ENCODE measurements around the gene PPP2R5D. TPM values are rescaled to one million over a fixed set of nuclear protein-coding genes. Genes with fewer than 3 reads are reported as not detected.

The PPP2R5D gene
- total and polyA plus RNA-seq, 9 of the 15 experiments (the other 6 are each of a cell fraction or from before 2014, with no cell fraction given): 1.3 to 96.1 (median 38.4) TPM

DNA sequence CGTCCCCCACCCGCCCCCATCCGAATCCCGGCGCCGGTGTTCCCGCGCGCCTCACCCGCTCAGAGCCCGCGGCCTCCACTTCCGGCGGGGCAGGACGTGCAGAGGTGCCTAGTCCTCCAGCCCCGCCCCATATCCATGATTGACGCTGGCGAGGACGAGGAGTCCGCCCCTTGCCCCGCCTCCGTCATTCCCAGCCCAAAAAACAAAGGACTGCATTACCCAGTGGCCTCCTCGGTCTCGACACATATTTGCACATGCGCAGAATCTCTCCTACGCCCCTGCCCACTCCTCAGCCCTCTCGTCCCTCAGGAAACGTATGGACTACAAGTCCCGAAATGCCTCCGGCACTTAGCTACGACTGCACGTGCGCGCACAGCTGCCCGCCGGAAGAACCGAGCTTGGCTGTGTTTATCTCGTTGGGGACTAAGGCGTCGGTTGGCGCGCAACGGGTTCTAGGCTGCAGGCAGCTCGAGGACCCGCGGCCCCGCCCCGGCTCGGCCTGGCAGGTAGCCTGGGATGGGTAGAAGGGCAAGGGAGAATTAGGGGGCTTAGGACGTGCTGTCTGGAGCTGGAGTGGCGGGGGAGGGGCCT is 29.6 kb downstream of the PPP2R5D start, which contains the start of the genes KLHDC3 and MEA1 (continued):
- TF ChIP-seq, protein P1, sequence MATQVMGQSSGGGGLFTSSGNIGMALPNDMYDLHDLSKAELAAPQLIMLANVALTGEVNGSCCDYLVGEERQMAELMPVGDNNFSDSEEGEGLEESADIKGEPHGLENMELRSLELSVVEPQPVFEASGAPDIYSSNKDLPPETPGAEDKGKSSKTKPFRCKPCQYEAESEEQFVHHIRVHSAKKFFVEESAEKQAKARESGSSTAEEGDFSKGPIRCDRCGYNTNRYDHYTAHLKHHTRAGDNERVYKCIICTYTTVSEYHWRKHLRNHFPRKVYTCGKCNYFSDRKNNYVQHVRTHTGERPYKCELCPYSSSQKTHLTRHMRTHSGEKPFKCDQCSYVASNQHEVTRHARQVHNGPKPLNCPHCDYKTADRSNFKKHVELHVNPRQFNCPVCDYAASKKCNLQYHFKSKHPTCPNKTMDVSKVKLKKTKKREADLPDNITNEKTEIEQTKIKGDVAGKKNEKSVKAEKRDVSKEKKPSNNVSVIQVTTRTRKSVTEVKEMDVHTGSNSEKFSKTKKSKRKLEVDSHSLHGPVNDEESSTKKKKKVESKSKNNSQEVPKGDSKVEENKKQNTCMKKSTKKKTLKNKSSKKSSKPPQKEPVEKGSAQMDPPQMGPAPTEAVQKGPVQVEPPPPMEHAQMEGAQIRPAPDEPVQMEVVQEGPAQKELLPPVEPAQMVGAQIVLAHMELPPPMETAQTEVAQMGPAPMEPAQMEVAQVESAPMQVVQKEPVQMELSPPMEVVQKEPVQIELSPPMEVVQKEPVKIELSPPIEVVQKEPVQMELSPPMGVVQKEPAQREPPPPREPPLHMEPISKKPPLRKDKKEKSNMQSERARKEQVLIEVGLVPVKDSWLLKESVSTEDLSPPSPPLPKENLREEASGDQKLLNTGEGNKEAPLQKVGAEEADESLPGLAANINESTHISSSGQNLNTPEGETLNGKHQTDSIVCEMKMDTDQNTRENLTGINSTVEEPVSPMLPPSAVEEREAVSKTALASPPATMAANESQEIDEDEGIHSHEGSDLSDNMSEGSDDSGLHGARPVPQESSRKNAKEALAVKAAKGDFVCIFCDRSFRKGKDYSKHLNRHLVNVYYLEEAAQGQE (IDR thresholded peaks at IDR 0.05; ENCODE audit: borderline replicate concordance): no peak
- TF ChIP-seq, protein P1 (CRISPR knock-in tag; IDR thresholded peaks at IDR 0.05; ENCODE audit: low read depth): no peak
- TF ChIP-seq, protein P2, sequence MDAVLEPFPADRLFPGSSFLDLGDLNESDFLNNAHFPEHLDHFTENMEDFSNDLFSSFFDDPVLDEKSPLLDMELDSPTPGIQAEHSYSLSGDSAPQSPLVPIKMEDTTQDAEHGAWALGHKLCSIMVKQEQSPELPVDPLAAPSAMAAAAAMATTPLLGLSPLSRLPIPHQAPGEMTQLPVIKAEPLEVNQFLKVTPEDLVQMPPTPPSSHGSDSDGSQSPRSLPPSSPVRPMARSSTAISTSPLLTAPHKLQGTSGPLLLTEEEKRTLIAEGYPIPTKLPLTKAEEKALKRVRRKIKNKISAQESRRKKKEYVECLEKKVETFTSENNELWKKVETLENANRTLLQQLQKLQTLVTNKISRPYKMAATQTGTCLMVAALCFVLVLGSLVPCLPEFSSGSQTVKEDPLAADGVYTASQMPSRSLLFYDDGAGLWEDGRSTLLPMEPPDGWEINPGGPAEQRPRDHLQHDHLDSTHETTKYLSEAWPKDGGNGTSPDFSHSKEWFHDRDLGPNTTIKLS (IDR thresholded peaks at IDR 0.05; ENCODE audit: borderline replicate concordance, low read depth): peak; percentile 99
- TF ChIP-seq KLF6 (CRISPR knock-in tag; IDR thresholded peaks at IDR 0.05; ENCODE audit: borderline replicate concordance): no peak
- TF ChIP-seq RCOR1 (IDR thresholded peaks at IDR 0.05; ENCODE audit: borderline replicate concordance in 1 of 2, low read depth in 2 of 2, low read length in 2 of 2): 0 out of 4 replicates have a peak, but pooled peaks of 1 of the 2 experiments have one; percentile 19
- peak; percentile 92 for TF ChIP-seq ATF7 (IDR thresholded peaks at IDR 0.05)
- no peak for TF ChIP-seq SPI1 (IDR thresholded peaks at IDR 0.05; ENCODE audit: borderline replicate concordance, low read depth, low read length)
- TF ChIP-seq, protein P3, sequence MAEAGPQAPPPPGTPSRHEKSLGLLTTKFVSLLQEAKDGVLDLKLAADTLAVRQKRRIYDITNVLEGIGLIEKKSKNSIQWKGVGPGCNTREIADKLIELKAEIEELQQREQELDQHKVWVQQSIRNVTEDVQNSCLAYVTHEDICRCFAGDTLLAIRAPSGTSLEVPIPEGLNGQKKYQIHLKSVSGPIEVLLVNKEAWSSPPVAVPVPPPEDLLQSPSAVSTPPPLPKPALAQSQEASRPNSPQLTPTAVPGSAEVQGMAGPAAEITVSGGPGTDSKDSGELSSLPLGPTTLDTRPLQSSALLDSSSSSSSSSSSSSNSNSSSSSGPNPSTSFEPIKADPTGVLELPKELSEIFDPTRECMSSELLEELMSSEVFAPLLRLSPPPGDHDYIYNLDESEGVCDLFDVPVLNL (CRISPR knock-in tag; IDR thresholded peaks at IDR 0.05; ENCODE audit: low read depth): peak; percentile 43; the same call in 1 of the 2 replicates
- no peak for TF ChIP-seq ZKSCAN3 (CRISPR knock-in tag; IDR thresholded peaks at IDR 0.05)
- no peak for TF ChIP-seq ATF1 (CRISPR knock-in tag; IDR thresholded peaks at IDR 0.05)
- peak; percentile 94 for TF ChIP-seq ATF1 (tag; IDR thresholded peaks at IDR 0.05)
- TF ChIP-seq ZNF124 (CRISPR knock-in tag; IDR thresholded peaks at IDR 0.05): no peak
- no peak for TF ChIP-seq ZNF551 (CRISPR knock-in tag; IDR thresholded peaks at IDR 0.05)
- TF ChIP-seq PML (IDR thresholded peaks at IDR 0.05; ENCODE audit: low read length): no peak
- no peak for TF ChIP-seq HNRNPH1 (optimal IDR thresholded peaks at IDR 0.05; ENCODE audit: low read depth, low read length)
- TF ChIP-seq EHMT2 (IDR thresholded peaks at IDR 0.05): no peak
- TF ChIP-seq HSF4 (CRISPR knock-in tag; IDR thresholded peaks at IDR 0.05; ENCODE audit: borderline replicate concordance): no peak
- TF ChIP-seq IRF2 (CRISPR knock-in tag; IDR thresholded peaks at IDR 0.05): no peak

Measured in K562 (cell line).